GM19099 (cell line): ENCODE data around the gene WBP4.
A peak's percentile ranks its signal among the peaks of the same experiment; 100 is the strongest.

Experiments
- POLR2A ChIP-seq: IDR thresholded peaks from 3 replicates; pipeline ENCODE4 v1.6.1; 2011; ENCODE audit warnings: low read depth; ENCODE audit not compliant: insufficient read length; ENCODE audit errors: extremely low read depth

WBP4 gene, protein sequence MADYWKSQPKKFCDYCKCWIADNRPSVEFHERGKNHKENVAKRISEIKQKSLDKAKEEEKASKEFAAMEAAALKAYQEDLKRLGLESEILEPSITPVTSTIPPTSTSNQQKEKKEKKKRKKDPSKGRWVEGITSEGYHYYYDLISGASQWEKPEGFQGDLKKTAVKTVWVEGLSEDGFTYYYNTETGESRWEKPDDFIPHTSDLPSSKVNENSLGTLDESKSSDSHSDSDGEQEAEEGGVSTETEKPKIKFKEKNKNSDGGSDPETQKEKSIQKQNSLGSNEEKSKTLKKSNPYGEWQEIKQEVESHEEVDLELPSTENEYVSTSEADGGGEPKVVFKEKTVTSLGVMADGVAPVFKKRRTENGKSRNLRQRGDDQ

DNA sequence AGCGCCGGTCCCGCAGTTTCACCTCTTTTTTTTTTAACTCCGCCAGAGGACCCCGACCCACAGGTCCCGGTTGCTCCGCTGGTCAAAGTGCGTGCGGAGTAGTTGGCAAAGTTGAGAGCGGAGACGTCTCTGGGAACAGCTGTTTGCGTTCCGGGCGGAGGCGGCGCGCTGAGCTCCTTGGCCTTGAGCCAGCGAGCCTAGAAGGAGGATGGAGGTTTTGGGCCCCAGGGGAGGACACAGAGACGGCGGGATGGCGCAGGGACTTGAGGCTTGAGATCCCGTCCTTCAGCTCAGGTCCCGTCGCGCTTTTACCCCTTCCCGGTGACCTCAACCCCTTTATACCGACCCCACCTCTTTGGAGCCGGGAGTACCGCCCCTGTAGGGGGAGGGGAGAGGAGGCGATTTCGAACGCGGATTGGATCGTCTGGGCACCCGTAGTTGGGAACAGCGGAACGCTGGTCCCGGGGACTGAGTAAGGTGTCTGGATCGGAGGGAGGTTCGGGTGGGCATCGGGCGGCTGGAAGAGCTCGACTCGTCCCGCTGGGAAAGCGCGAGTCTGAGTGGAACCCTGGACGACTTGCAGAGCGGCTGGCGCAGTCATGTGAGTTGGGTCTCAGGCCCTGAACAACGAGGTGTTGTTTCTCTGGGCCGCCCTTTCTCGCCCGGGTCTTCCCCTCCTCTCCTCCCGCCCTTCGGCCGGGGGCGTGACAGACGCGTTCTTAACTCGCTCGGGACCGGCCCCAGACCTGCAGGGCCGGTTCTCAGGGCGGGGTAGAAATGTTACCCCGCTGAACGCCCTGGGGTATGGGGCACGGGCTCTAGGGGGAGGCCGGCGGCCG, at the start of gene WBP4:
Gene WBP4, plus strand, starts transcription at position 435 of the 839 bp plus-strand sequence. Its CDS starts 165 bp downstream, at position 600.
- peak; percentile 86 for TF ChIP-seq POLR2A

DNA sequence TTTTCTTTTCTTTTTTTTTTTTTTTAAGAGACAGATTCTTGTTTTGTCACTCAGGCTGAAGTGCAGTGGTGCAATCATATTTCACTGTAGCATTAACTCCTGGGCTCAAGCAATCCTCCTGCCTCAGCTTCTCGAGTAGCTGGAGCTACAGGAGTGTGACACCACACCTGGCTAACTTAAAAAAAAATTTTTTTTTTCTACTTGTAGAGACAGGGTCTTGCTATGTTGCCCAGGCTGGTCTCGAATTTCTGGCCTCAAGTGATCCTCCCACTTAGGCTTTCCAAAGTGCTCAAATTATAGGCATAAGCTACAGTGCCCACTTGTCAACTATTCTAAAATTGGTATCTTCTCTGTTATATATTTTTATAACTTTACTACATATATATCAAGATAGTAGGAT, 48.8 kb upstream of the WBP4 start:
- no peak for TF ChIP-seq POLR2A

DNA sequence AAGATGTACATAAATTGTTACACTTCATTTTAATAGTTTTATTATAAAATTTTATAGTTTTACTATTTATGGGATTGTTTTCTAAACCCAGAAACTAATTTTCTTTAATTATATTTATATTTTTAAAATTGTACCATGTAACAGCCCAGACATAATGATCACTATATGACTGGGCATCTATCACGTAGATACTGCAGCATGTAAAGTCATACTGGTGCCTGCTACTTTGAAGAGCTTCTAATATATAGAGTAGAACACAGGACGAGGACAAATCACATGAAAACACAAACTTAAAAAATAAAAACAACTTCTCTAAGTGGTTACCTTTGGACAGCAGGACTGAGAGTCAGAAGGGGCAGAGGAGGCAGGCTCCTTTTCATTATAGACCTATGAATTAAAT, 47.5 kb upstream of the WBP4 start:
- no peak for TF ChIP-seq POLR2A

DNA sequence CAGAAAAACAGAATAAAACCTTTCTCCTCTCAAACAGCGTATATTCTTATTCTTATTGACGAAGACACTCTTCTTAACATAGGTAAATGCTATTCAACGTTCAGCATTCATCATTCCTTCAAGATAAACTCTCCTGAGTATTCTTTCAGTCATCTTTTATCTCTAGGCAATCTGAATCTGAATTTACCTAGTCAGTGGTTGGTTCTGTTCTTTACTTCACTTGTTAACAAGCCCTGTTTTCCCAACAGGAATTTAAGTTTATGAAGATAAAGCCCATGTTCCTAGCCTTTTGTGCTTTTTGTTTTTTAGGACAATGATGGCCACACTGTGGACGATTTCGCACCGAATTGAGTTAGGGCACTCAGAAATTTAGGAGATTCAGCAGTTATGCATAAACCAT, 45.4 kb upstream of the WBP4 start:
- no peak for TF ChIP-seq POLR2A

DNA sequence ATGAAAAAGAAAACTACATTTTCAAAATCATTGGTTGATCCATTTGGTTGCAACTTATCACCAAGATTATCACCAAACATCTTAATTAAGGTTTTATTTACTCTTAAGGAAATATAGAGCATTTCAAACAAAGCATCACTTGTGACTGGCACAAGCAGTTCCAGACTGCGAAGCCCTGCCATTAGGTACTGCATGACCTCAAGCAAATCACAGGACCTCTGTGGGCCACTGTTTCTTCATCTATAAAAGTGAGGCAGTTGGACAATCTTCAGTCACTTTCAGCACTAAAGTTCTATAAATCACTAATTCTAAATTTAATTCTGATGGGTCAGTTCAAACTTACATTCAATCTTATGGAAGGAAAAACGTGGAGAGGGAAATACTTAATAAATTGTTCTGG, 44.1 kb upstream of the WBP4 start:
- no peak for TF ChIP-seq POLR2A

DNA sequence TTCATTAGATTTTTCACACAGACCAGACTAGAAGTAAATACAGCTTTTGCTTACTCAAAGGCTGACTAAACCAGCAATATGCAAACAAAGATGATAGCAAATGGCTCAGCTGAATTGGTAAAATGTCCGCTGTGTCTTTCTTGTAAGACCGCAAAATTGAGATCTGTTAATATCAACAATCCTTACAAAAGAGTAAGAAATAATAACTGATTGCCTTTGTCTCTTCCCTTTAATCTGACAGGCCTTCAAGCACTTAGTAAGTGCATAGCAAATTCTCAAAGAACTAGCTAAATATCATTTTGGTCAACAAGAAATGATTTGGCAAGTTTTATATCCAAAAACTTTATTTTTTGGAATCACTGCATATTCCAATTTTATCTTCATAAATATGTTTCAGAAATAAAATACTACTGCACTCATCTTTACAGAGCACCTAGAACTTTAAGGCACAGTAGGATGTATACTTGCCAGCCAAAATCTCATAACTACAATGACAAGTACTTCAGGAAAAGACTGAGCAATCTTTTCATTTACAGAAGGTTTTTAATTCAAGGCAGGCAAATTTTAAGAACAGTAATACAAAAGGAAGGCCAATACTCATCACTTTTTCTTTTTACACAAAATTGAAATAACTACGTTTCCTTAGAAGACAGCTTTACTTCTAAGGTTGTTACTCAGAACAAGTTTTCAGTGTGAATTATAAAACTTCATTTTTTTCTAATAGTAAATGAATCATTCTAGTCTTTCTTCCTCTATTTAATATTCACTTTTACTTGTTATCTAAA, 43.3 kb upstream of the WBP4 start:
- no peak for TF ChIP-seq POLR2A

DNA sequence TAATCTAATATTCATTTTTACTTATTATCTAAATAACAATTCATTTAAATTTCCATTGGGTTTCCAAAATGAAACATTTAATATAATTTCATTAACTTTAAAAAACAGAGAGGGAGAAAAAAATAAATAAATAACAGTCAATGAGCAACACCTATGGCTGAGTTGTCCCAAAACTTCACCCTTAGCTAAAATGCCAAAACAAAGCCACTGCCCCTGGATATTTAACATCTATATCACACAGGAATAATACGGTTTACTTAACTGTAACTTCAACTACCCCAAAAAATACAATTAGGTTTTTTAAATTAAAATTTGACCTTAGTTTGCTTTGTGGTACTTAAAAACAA, 42.7 kb upstream of the WBP4 start:
- TF ChIP-seq POLR2A, result no peak

DNA sequence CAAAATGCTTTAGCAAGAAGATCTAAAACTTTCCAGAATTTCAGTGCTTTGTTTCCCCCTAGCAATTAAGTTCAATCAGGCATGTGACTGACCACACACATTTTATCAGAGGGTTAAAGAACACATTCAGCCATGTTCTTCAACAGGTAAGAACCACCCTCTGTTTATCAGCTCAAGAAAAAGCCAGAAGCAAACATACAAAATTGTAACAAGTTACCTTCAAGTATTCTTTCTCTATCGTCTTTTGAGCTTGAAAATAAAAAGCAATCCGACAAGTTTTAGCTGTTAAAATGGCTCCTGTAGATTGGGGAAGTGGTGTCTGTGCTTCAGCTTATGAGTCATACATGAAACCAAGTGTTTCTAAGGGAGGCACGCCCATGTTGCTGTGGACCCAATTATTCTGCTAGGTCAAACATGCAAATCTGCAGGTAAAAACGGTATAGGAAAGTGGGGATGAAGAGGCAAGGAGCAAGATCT, 42.3 kb upstream of the WBP4 start, which contains the start of gene ELF1:
Gene ELF1, minus strand, starts transcription at position 306 of the 477 bp plus-strand sequence. CDS start 37,262 bp downstream, outside the sequence.
- peak; percentile 74 for TF ChIP-seq POLR2A

DNA sequence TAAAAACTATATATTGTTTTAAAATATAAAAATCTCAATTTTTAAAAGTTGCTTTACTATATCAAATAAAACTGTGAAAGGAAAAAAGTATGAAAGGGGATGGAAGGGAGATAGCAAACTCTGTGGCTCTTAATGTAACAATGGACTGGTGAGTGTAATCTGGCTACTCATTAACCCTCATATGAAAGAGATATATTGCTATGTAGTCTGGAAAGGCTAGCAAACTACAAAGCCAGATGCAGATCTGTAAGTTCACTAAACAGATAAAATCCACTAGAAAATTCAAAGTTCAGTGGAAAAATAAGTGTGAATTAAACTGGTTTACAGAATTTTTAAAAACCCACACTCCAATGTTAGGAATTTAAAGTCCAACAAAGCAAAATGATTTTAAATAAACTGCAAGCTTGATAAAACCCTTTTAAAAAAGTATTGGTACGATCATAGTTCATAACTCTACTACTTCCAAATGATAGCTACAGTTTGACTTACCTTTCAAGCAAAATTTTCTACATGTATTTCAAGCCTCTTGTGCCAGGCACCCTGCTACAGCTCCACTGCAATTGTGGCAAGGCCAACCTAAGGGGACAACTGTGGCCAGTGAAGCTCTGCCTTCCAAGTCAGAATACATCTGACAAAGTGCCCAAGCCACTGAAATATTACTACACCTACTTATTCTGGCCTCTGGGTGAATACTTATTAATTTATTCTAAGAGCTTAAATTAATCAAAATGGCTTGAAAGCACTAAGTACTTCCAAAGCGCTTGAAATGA, 41.5 kb upstream of the WBP4 start:
- no peak for TF ChIP-seq POLR2A

DNA sequence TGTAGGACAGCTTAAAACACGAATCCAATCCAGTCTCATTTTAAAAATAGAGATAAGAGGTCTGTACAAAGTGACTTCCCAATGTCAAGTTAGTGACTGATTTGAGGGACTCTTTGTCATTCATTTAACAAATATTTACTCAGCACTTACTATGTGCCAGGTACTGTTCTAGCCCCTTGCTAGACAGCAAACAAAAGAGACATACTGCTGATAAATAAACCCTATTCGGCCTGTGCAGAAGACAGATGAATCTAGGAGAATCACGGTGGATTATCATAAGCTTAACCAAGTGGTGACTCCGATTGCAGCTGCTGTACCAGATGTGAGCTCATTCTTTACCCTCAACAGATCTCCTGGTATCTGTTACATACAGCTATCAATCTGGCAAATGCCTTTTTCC, 35.8 kb upstream of the WBP4 start:
- no peak for TF ChIP-seq POLR2A

DNA sequence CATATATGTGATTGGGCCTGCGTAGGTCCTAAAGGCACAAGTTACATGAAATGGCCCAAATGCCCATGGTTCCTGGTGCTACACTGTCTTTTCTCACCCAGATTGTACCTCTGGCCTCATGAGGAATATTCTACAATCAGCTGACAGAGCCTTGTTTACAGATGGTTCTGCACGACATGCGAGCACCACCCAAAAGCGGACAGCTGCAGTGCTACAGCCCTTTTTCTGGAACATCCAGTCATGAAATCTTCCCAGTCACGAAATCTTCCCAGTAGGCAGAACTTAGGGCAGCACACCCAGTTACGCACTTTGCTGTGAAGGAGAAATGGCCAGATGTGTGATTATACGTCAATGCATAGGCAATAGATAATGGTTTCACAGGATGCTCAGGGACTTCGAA, 34.5 kb upstream of the WBP4 start:
- no peak for TF ChIP-seq POLR2A

DNA sequence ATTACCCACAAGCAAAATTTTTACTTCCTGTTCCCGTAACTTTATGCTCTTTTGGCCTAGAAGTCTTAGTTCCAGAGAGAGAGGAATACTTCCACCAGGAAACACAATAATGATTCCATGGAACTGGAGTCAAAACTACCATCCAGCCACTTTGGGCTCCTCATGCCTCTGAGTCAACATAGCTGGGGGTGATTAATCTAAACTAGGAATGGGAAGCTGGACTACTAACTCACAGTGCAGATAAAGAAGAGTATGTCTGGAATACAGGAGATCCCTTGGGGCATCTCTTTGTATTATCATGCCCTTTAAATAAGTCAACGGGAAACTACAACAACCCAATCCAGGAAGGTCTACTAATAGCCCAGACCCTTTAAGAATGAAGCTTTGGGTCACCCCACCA, 33.3 kb upstream of the WBP4 start:
- TF ChIP-seq POLR2A, result no peak

DNA sequence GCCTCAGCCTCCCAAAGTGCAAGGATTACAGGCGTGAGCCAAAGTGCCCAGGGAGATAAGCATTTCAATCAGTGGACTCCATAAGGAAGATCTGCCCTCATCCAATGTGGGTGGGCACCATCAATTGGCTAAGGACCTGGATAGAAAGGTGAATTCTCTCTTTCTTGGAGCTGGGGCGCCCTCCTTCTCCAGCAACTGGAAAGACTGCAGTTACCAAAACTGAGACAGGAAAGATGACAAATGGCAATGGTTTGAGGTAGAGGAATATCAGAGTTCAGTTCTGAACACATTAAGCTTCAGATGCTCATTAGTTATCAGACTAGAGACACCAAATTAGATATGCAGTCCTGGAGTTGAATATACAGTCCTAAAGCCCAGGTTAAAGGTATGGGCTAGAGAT, 31.7 kb upstream of the WBP4 start:
- no peak for TF ChIP-seq POLR2A

DNA sequence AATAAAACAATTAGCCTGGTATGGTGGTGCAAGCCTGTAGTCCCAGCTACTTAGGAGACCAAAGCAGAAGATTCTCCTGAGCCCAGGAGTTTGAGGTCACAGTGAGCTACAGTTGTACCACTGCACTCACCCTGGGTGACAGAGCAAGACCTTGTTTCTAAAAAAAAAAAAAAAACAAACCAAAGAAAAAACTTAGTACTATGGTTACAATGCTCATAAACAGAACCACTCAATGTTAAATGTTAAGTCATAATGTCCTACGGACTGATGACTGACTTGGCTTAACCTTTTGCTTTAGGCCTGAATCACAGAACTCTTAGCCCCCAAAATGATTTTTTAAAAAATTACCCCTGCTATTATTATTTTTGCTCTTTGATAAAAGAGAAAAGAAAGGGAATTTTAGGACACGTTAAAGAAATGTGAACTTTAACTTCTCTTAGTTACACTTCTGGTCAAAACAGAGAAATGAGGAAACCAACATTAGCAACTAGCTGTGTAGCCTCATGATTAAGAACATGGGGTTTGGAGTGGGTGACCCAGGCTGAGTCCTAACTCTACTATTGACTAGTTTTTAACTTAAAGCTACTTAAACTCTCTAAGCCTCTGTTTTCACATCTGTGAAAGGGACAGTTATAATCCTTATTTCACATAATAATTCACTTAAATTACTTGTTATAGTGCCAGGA, 28.5 kb upstream of the WBP4 start:
- no peak for TF ChIP-seq POLR2A
